Measurements from ENCODE around the gene CAMTA1. TPM values are rescaled to one million over a fixed set of nuclear protein-coding genes. Genes with fewer than 3 reads are reported as not detected.

Gene CAMTA1
- total RNA-seq, 1 experiment from 2014 or later, result 69.5 TPM

GRCh38 chr1:6869545-6869944 is 84.3 kb downstream of the CAMTA1 start:
- no peak overlapping the region for H2AFZ ChIP-seq (ENCODE audit: low read depth, low read length, poor library complexity, severe bottlenecking)
- BruUV-seq (replicated peaks), result no TSS peak
- H4K20me1 ChIP-seq (ENCODE audit: insufficient read depth), result no peaks in the 10 kb centered on the region
- H3K4me2 ChIP-seq (ENCODE audit: low read length), result no peak overlapping the region
- no peak overlapping the region for H3K27ac ChIP-seq (ENCODE audit: low read depth, low read length)
- no peaks in the 10 kb centered on the region for H3K36me3 ChIP-seq (ENCODE audit: control insufficient read depth in 1 of 2, insufficient read depth in 2 of 2, low read length in 2 of 2)
- peaks cover 1 to 4% of the 10 kb centered on the region in 2 experiments; a peak in 3 of 4 replicates for H3K4me1 ChIP-seq (ENCODE audit: control insufficient read depth in 1 of 2, insufficient read depth in 2 of 2, low read length in 2 of 2)
- no peak for TF ChIP-seq ZBTB33 (IDR thresholded peaks at IDR 0.05; ENCODE audit: extremely low read depth, insufficient replicate concordance, low read length)
- TF ChIP-seq EGR1 (IDR thresholded peaks at IDR 0.05; ENCODE audit: low read depth), result no peak
- no peak for TF ChIP-seq SP1 (IDR thresholded peaks at IDR 0.05; ENCODE audit: low read depth)
- no peak for TF ChIP-seq MAX (IDR thresholded peaks at IDR 0.05)
- TF ChIP-seq CBX3 (IDR thresholded peaks at IDR 0.05; ENCODE audit: low read depth), result no peak
- TF ChIP-seq FOSL1 (IDR thresholded peaks at IDR 0.05; ENCODE audit: low read depth), result no peak
- TF ChIP-seq ATF3 (IDR thresholded peaks at IDR 0.05), result no peak
- no peak for TF ChIP-seq ZFX (IDR thresholded peaks at IDR 0.05)
- no peak for TF ChIP-seq TCF7L2 (IDR thresholded peaks at IDR 0.05; ENCODE audit: borderline replicate concordance, extremely low read depth, insufficient read depth, insufficient read length)
- TF ChIP-seq POLR2AphosphoS5 (IDR thresholded peaks at IDR 0.05; ENCODE audit: low read depth, low read length), result no peak
- no peak for TF ChIP-seq ELF1 (IDR thresholded peaks at IDR 0.05; ENCODE audit: borderline replicate concordance, low read depth)
- no peak for TF ChIP-seq REST (IDR thresholded peaks at IDR 0.05; ENCODE audit: low read depth)
- TF ChIP-seq JUND (IDR thresholded peaks at IDR 0.05), result no peak
- TF ChIP-seq EZH2phosphoT487 (IDR thresholded peaks at IDR 0.05; ENCODE audit: borderline replicate concordance), result no peak
- ATAC-seq (no peak), DNase-seq (ENCODE audit: low read depth, low spot score) (no peak)
- intact Hi-C loops (cut with micrococcal nuclease), result no loop called here
- ChIA-PET CTCF (interaction anchor here (2.2 kb wide), 1 partner anchor 20 kb away, joined by 6 read pairs; no protein-coding TSS in a partner anchor), POLR2A (no interaction called here), RAD21 (ENCODE audit: low non-redundant PET in 1 of 2, low total read pairs in 2 of 2, uncharacterized antibody in 2 of 2, unreplicated experiment in 2 of 2) (no interaction called here)
- no peak overlapping the region for H3K4me3 ChIP-seq (replicated peaks in 1 of 2; ENCODE audit: low read depth in 1 of 2, low read length in 2 of 2)
- no peaks in the 10 kb centered on the region for H3K27me3 ChIP-seq (ENCODE audit: insufficient read depth, low read length)
- no peaks in the 10 kb centered on the region for H3K9me2 ChIP-seq (ENCODE audit: insufficient read depth)
- peaks cover 23% of the 10 kb centered on the region for H3K79me2 ChIP-seq (ENCODE audit: insufficient read depth, low read length)
- no peak overlapping the region for H3K9ac ChIP-seq (ENCODE audit: low read length)
- H3K9me3 ChIP-seq (ENCODE audit: control insufficient read depth in 1 of 2, insufficient read depth in 1 of 2, low read depth in 1 of 2, low read length in 2 of 2), result no peaks in the 10 kb centered on the region

Measured in HCT116 (cell line).